Tibial nerve (tissue), 3 donors: ENCODE results near the gene ABCG1.

Experiments
- CTCF ChIP-seq, 5 experiments: fragments of 200-600 bp in 3 of 5; fragments of 450-650 bp in 2 of 5; sonication (generic) in 3 of 5; IDR thresholded peaks; one replicate each; pipeline ENCODE4 v1.5.1; 2016 to 2019; ENCODE audit warnings: antibody characterized with exemption in 5 of 5, mild to moderate bottlenecking in 3 of 5, moderate library complexity in 2 of 5
- POLR2A ChIP-seq, 2 donors: fragments of 450-650 bp; IDR thresholded peaks; one replicate each; pipeline ENCODE4 v1.6.1; 2017; ENCODE audit warnings: antibody characterized with exemption in 2 of 2, mild to moderate bottlenecking in 2 of 2, moderate library complexity in 2 of 2

- TF ChIP-seq CTCF (IDR thresholded peaks at IDR 0.05) (no peak), POLR2A (IDR thresholded peaks at IDR 0.05) (no peak)
These were observed 10.7 kb downstream of the ABCG1 start for GRCh38 chr21:42229676-42230075.
